ENCODE data around the gene DUSP18.
"Not testable (repeated sequence)": the region's sequence is repeated elsewhere in the genome, so short reads cannot be mapped to it uniquely, and the experiment has no call there.

DUSP18 gene

DNA sequence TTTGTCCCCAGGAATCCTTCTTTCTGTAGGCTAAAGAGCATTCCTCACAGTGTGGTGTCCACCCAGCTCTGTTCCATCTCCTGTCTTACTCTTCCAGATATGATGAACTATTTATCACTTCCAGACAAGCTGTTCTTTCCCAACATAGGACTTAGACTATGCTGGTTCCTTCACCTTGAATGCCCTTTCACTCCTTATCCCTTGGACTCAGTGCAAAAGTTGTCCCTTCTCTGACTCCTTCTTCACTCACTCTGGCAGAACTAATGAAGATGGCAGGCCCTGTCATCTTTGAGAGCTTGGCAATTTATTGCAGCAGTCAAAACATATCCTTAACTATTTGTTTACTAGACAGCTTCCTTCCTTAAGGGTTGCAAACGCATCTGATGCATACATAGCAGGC is 23.5 kb upstream of the DUSP18 start:
- DNase-seq (ENCODE audit: insufficient read length, low spot score) = no peak
- TF ChIP-seq, protein P1, sequence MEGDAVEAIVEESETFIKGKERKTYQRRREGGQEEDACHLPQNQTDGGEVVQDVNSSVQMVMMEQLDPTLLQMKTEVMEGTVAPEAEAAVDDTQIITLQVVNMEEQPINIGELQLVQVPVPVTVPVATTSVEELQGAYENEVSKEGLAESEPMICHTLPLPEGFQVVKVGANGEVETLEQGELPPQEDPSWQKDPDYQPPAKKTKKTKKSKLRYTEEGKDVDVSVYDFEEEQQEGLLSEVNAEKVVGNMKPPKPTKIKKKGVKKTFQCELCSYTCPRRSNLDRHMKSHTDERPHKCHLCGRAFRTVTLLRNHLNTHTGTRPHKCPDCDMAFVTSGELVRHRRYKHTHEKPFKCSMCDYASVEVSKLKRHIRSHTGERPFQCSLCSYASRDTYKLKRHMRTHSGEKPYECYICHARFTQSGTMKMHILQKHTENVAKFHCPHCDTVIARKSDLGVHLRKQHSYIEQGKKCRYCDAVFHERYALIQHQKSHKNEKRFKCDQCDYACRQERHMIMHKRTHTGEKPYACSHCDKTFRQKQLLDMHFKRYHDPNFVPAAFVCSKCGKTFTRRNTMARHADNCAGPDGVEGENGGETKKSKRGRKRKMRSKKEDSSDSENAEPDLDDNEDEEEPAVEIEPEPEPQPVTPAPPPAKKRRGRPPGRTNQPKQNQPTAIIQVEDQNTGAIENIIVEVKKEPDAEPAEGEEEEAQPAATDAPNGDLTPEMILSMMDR (IDR thresholded peaks at IDR 0.05; ENCODE audit: insufficient read depth, missing control alignments) = no peak
- FAIRE-seq = no peak

DNA sequence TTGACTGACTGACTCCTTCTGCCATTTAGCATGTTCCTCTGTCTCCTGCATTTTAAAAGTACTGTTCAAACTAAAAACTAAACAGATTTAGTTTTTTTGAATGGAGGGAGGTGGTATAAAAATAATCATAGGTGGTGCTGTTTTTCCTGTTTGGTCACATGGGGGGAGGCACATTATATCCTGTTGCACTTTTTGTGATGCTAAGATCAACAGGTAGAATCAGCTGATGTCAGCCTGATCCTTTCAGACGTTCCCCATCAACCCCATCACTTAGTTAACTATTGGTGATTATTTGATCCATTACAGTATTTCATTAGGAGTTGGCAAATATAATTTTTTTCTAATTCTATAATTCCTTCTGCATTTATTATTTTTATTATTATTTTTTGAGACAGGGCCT is 21.9 kb upstream of the DUSP18 start:
- no peak for FAIRE-seq
- TF ChIP-seq, protein P1 (IDR thresholded peaks at IDR 0.05; ENCODE audit: insufficient read depth, missing control alignments) = no peak

DNA sequence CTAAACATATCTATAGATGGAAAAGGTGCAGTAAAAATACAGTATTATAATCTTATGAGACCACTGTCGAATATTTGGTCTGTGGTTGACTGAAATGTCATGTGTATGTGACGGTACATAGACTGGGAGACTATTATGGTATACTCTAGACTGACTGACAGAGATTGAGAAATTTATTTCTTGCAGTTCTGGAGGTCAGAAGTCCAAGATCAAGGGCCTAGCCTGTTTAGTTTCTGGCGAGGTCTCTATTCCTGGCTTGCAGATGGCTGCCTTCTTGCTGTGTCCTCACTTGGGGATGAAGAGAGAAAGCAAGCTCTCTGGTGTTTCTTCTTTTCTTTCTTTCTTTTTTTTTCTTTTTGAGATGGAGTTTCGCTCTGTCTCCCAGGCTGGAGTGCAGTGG is 19.7 kb upstream of the DUSP18 start:
- DNase-seq (ENCODE audit: insufficient read length, low spot score) (no peak), FAIRE-seq (no peak)
- TF ChIP-seq, protein P1 (IDR thresholded peaks at IDR 0.05; ENCODE audit: insufficient read depth, missing control alignments) = no peak

More for the DNA sequence above, 21.9 kb upstream of the DUSP18 start:
- no peak for DNase-seq (ENCODE audit: insufficient read length, low spot score)

DNA sequence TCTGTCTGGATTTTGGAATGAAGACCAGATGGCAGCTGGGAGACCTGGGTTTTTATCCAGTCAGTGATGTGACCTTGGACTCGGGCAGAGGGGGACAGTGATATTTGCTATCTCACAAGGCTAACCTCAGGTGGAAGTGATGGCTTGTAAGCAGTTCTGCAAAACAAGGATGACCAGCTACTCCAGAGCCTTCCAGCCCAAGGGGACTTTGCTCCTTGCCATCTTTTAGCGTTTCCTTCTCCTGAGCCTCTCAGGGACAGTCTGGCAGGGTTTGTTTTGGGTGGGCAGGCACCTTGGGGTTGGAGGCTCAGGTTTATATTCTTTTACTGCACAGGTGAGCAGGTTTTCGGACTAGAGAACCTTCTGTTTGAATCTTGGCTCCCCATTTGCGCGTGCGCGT is 17.5 kb upstream of the DUSP18 start:
- DNase-seq (ENCODE audit: insufficient read length, low spot score) (no peak), FAIRE-seq (no peak)
- TF ChIP-seq, protein P1 (IDR thresholded peaks at IDR 0.05; ENCODE audit: insufficient read depth, missing control alignments) = no peak

DNA sequence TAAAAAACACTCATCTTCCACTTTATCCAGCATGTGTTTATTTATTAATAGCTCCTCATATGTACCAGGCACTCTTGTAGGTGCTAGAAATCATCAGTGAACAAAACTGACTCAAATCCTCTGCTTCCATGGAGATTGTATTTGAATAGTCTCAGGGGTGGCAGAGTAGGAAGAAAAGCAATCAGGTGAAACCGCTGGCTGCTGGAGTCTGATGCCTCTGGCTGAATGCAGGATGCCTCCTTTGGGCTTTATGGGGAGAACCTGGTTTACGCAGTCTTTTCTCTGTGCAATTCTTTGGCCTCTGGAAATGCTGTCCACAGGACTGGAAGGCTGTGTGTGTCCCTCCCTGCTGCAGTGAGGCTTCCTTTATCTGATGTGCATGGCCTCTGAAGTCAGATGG is 14.2 kb upstream of the DUSP18 start:
- DNase-seq (ENCODE audit: insufficient read length, low spot score) (no peak), FAIRE-seq (no peak)
- TF ChIP-seq, protein P1 (IDR thresholded peaks at IDR 0.05; ENCODE audit: insufficient read depth, missing control alignments) = no peak

DNA sequence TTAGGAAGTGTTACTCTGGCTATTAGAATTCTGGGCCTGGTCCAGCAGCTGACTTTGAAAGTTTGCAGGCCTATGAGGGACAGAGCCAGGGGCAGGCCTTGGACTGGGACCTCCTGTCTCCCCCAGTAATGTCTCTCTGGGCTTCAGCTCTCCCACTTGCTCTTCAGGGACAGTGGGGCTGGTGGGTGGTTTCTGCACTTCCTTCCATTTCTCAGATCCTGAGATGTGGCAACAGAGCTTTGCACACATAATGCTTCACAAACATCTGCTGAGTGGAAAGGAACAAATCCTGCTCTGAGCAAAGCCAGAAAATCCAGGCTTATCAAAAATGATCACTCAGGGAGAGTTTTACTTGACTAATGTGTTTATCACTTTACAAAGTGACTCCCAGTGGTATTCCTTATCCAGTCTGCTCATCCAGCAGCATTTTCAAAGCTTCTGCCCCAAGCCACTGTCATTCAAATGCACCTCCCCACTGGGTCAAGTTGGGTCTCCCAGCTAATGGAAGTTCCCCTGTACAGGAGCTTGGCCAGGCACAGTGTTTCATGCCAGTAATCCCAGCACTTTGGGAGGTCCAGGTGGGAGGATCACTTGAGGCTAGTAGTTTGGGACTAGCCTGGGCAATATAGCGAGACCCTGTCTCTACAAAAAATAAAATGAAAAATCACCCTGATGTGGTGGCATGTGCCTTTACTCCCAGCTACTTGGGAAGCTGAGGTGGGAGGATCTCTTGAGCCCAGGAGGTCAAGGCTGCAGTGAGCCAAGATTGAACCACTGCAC is 13.5 kb upstream of the DUSP18 start:
- DNase-seq (ENCODE audit: insufficient read length, low spot score) = no peak
- TF ChIP-seq, protein P1 (IDR thresholded peaks at IDR 0.05; ENCODE audit: insufficient read depth, missing control alignments) = no peak

DNA sequence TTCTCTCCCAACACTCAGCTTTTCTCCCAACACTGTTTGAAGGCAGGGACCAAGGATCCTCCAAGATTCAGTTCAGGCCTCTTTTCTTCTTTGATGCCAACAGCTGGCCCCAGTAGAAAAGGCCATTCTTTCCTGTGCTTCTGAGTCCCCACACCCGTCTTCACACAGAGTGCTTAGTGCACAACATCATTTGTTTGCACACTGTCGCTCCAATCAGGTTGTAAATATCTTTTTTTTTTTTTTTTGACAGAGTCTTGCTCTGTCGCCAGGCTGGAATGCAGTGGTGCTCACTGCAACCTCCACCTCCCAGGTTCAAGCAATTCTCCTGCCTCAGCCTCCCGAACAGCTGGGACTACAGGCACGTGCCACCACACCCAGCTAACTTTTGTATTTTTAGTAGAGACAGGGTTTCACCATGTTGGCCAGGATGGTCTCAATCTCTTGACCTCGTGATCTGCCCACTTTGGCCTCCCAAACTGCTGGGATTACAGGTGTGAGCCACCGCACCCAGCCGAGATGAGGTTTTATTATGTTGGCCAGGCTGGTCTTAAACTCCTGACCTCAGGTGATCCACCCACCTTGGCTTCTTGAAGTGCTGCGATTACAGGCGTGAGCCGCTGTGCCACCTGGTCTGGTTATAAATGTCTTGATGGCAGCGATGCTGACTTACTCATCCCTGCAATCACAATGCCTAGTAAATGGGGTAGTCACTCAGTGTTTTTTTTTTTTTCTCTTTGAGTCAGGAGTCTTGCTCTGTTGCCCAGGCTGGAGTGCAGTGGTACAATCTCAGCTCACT is 12.4 kb upstream of the DUSP18 start:
- DNase-seq (ENCODE audit: insufficient read length, low spot score); FAIRE-seq: not testable (repeated sequence)

More for the DNA sequence above, 13.5 kb upstream of the DUSP18 start:
- FAIRE-seq = no peak

DNA sequence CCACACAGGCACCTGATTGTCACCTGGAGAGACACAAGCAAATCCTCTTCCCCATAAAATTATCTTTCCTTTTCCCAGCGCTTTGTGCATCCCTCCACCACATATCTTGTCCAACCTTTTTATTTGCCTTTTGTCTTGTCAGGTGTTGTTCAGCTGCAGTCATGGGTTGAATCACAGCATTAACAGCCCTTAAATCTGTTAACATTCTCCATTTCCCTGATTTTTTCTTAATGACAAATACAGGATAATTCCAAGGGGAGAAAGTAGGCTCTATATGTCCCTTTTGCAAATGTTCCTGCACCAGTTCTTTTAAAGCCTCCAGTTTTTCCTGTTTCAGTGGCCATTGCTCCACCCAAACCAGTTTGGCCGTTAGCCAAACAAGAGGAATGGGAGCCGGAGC is 8.9 kb upstream of the DUSP18 start:
- FAIRE-seq; DNase-seq (ENCODE audit: insufficient read length, low spot score): not testable (repeated sequence)

All from D721Med (cell line).